Measurements from ENCODE around the gene OR2V2.
"Not testable (repeated sequence)": the region's sequence is repeated elsewhere in the genome, so short reads cannot be mapped to it uniquely, and the experiment has no call there.

The OR2V2 gene

DNA sequence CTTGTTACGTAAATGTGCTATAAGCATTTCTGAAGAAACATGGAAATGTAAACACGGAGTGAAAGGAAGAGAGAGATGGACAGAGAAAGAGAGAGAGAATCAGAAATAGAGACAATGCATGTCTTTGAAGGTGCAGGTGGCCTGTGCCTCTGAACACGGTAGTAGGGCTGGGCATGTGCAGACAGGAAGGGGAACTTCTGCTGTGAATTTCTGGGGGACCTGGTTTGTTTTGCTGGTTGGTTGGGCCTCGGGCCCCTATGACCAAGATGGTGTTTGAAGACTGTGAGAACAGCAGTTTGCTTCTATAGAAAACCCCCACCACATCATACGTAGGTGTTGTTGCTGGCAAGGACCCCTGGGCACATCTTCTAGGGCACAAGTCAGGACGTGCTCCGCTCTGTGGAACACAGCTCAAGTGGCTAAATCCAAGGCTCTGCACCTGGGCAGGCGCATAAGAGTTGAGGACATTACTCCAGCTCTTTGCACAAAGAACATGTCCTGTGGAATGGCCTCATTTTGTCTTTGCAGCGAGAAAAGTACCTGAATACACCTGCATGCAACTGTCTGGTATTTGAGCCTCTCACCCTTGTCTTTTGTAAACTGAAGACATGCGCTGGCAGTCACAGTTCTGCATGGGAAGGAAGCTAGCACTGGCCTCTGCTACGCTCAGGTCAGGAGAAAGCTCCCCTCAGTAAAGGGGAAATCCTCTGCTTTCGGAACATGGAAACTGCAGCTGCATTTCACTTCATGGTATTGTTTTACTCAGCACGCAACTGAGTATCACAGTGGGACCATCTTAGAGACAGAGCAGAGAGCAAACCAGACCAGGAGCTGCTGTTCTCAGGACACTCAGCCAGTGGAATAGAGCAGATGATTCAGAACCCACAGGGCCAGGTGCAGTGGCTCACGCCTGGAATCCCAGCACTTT is 2.7 kb downstream of the OR2V2 start:
- no peak for DNase-seq

DNA sequence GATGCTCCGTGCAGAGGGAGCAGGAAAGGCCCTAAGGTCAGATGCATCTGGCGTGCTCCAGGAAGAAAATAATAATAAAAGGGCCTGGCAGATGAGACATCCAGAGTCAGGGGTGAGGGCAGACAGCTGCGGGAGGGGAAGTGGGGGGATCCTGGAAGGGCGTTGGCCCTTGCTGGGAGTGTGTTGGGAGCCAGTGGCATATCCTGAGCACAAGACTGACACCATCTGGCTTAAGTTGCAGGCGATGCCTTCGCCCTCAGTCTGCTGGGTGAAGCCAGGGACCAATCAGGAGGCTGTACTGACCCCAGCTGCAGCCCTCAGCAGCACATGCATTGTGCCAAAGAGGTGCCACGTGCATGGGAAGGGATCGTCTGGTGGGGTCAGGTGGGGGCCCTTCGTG is 3.8 kb downstream of the OR2V2 start:
- no peak for DNase-seq

GRCh38 chr5:181152406-181152805 is 5.0 kb downstream of the OR2V2 start:
- no peak for DNase-seq

DNA sequence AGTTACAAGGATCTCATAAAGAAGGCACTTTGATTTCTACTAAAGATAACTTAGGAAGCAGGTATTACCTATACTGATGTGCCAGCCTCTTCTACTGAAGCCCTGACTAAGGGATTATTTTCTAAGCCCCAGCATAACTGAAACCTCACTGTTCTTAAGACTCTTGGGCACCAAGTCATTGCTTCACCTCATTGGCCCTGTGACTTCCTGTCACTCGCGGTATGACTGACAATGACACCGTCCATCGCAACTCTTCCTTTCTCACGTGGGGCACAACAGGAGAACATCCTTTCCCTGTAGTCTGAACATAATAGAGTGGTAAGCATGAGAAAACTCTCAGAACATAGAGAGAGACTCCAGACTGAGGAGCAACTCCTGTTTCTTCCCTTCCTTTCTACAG is 6.4 kb downstream of the OR2V2 start:
- DNase-seq = no peak

- no peak for DNase-seq
These were observed 9.4 kb downstream of the OR2V2 start for GRCh38 chr5:181156758-181157157.

- DNase-seq = no peak
These were observed 11.5 kb downstream of the OR2V2 start for GRCh38 chr5:181158869-181159268.

DNA sequence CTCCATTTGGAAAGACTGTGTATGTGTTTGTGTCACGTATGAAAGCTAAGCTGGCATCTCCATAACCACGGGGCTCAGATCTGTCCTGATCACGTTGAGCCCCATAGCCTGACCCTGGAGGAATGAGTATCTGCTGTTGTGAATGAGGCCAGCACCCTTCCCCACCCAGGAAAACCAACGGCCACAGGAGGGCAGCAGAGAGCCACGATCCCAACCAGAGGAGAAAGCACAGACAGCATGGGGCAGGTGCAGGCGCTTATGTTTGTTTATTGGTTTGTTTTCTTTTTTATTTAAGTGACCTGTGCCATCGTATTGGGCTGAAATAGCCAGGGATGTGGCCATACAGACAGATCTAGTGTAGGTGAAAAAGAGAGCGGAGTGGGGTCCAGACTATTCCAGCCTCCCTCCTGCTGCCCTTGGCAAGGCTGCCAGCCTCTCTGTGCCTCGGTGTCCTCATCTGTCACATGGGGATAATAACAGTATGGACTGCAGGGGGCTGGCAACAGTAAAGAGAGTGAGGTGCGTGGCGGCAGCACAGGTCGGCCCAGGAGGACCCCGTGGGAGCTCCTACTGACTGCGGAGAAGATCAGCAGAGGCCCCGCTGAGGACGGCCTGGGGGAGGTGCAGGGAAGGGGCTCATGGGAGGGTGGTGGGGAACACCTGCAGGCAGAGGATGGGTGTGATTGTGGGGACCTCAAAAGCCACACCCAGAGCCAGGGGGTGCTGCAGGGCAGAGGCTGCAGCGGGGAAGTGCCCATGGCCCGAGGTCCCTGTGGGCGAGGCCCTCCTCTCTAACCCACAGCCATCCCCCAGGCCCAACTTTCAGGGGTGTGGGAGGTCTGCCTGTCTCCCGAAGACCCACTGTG is 12.1 kb downstream of the OR2V2 start:
- DNase-seq = peak; percentile 90

DNA sequence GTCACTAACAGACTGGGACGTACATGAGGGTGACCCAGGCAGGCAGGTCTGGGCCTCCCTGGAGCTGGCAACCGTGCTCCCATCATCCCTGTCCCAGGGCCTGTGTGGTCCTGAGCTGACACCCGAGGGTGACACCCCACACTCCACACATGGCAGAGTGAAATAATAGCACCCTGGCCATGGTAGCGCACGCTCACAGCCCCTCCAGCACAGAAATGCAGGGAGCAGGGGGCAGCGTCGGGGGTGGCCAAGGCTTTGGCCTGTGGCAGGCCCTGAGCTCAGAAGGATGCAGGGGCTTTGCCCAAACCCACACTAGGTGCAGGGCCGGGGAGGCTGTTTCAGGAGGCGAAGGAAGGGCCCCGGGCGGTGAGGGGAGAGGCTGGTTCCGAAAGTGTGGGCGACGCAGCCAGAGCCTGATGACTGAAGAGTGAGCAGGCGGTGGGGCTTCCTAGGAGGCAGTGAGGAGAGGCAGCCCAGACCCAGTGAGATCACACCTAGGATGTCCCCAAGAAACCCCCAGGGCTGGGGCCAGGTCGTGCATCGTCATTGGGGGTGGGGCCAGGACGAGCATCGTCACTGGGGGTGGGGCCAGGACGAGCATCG is 12.9 kb downstream of the OR2V2 start:
- DNase-seq = peak; percentile 45

- DNase-seq = not testable (repeated sequence)
These were observed 13.6 kb downstream of the OR2V2 start for GRCh38 chr5:181160755-181161533.

- no peak for DNase-seq
These were observed 14.3 kb downstream of the OR2V2 start for GRCh38 chr5:181161534-181162175.

GRCh38 chr5:181163487-181164075 is 16.2 kb downstream of the OR2V2 start:
- DNase-seq = peak; percentile 67

DNA sequence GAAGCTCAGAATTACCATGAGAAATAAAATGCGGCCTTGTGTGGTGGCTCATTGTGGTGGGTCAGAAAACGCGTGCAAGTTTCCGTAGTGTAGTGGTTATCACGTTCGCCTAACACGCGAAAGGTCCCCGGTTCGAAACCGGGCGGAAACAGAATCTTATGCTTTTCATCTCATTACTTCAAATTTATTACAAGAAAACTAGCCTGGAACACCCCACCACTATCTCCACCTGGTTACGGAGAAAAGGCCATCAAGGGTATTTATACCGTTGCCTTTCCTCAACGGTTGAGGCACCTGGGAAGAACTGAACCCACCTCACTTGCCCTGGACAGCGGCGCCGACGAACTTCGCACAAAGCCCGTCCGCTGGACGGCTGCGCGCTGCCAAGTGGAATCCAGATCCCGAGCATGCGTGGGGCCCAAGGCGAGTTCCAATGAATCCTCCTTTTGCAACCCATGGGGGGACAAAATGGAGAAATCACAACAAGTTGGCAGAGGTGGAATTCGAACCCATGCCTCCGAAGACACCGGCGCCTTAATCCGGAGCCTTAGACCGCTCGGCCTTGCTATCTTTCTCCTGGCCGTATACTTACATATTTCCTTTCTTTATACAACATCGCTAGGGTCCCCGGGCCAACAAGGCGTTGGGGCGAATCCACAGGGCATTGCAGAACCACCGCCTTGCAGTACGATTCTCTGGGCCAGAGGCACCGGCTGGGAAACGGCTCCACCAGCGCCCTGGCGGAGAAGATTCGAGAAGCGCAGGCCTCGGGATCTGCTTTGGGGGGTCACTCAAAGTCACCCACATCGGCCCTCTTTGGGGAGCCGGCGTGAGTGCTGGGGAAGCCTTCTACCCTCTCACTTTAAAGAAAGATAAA is 16.9 kb downstream of the OR2V2 start:
- peak; percentile 65 for DNase-seq

DNA sequence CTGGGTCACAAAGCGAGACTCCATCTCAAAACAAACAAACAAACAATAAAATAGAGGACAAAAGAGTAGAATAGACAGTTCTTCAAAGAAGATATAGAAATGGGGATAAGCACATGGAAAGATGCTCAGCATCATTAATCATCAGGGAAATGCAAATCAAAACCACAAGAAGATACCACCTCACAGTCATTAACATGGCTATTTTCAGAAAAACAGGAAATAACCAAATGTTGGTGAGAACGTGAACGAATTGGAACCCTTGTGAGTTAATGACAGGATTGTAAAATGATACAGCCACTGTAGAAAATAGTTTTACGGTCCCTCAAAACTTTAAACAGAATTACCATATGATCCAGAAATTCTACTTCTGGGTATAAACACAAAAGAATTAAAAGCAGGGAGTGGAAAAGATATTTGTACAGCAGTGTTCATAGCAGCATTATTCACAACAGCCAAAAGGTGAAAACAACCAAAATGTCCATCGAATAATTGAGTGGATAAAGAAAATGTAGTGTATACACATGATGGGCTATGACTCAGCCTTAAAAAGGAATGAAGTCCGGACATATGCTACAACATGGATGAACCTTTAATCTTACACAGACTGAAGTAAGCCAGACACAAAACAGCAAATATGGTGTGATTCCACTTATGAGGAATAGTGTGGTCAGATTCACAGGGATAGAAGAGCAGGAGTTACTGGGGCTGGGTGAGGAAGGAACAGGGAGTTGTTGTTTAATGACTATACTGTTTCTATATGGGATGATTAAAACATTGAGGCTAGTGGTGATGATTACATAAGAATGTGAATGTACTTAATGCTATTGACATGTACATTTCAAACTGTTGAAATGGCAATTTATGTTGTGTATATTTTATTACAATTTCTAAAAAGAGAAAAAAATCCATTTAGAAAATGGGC is 19.7 kb downstream of the OR2V2 start:
- DNase-seq = no peak

- peak; percentile 59 for DNase-seq
These were observed 20.6 kb downstream of the OR2V2 start for GRCh38 chr5:181167814-181168488.

DNA sequence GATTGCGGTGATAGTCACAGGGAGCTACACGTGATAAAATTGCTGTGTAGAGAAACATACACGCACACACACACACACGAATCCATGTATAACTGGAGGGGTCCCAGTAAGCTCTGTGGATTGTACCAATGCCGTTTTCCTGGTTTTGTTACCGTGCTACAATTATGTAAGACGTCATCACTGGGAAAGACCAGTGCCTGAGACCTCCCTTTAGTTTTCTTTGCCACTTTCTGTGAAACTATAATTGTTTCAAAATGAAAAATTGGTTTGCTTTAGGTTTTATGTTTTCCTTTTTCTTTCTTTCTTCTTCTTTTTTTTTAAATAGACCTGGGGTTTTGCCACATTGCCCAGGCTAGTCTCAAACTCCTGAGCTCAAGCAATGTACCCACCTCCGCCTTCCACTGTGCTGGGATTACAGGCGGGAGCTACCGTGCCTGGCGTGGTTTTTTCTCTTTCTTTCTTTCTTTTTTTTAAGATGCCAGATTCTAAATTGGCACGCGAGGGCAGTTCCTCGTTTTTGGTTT is 21.3 kb downstream of the OR2V2 start:
- no peak for DNase-seq

DNA sequence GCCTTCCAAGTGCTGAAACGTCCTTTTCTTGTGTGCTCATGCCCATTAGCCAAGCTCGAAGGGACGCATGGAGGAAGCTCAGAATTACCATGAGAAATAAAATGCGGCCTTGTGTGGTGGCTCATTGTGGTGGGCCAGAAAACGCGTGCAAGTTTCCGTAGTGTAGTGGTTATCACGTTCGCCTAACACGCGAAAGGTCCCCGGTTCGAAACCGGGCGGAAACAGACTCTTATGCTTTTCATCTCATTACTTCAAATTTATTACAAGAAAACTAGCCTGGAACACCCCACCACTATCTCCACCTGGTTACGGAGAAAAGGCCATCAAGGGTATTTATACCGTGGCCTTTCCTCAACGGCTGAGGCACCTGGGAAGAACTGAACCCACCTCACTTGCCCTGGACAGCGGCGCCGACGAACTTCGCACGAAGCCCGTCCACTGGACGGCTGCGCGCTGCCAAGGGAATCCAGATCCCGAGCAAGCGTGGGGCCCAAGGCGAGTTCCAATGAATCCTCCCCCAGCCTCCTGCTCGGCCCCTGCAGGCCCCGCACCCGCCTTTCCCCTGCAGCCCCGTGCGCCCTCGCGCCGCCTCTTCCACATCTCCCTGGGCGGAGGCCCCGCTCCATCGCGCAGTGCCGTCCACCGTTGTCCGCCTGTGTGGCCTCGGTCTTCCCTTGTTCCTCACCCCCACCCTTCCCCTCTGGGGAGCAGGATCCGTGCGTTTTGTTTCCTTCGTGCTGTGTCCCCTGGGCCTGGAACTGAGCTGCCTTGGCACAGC is 22.3 kb downstream of the OR2V2 start:
- peak; percentile 91 for DNase-seq

DNA sequence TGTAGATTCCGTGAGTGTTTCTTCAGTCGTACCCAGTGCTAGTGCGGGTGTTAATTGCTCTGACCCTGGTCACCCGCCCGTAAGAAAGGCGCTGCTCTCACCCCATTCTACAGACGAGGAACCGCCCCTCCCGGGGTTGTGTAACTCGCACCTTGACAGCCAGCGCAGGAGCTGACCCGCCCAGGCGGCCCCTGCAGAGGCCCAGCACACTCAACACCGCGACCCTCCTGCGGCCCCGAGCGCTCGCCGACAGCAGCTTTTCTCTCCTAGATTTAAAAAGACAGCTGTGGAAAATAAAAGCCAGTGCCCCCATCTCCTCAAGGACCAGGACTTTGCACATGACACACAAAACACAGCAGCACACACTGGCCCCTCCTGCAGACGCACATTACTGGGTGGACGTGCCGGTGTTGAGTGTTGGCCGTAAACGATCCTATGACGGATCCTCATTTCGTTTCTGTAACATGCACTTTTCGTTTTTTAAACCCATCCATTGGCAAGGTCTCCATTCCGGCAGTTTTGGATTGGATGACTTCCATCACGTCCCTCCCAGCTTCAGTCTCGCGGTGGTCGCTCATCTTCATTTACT is 22.9 kb downstream of the OR2V2 start:
- peak; percentile 37 for DNase-seq
